Progenitor cell of endocrine pancreas (in vitro differentiated cells): ENCODE measurements around the gene SMARCC1. TPM values are rescaled to one million over a fixed set of nuclear protein-coding genes. Genes with fewer than 3 reads are reported as not detected.
A peak's percentile ranks its signal among the peaks of the same experiment; 100 is the strongest.

Experiments used
- DNase-seq: peaks from one replicate; pipeline ENCODE4 v3.0.0; 2021; ENCODE audit warnings: low spot score; ENCODE audit not compliant: unreplicated experiment
- H3K27ac Mint-ChIP-seq: 2 replicates; pipeline ENCODE4 v1.8.0; 2021; ENCODE audit warnings: mild to moderate bottlenecking, moderate library complexity, mixed read lengths
- H3K27me3 Mint-ChIP-seq: 2 replicates; pipeline ENCODE4 v1.8.0; 2021; ENCODE audit warnings: mixed read lengths
- H3K36me3 Mint-ChIP-seq: 2 replicates; pipeline ENCODE4 v1.8.0; 2022; ENCODE audit warnings: mixed read lengths; ENCODE audit not compliant: insufficient read depth
- H3K4me1 Mint-ChIP-seq: 2 replicates; pipeline ENCODE4 v1.8.0; 2021; ENCODE audit warnings: low read depth, mixed read lengths
- H3K4me3 Mint-ChIP-seq: 2 replicates; pipeline ENCODE4 v1.8.0; 2021; ENCODE audit warnings: low read depth, mild to moderate bottlenecking, moderate library complexity, mixed read lengths
- H3K9me3 Mint-ChIP-seq: 2 replicates; pipeline ENCODE4 v1.8.0; 2021; ENCODE audit warnings: low read depth, mixed read lengths
- CTCF ChIP-seq: fragments of 200-600 bp; sonication (generic); IDR thresholded peaks from one replicate; pipeline ENCODE4 v1.5.0; 2021; ENCODE audit warnings: antibody characterized with exemption, mild to moderate bottlenecking; ENCODE audit not compliant: unreplicated experiment
- total RNA-seq: library from RNA; stranded (reverse); gene quantifications from 2 replicates; pipeline ENCODE4 v1.2.1, GENCODE V29; 2021

The SMARCC1 gene
- total RNA-seq, 1 donor from 2014 or later, result 257 TPM

- TF ChIP-seq CTCF, result no peak
- Mint-ChIP-seq H3K4me1 (peaks cover 14% of the 10 kb centered on the region), H3K9me3 (no peaks in the 10 kb centered on the region), H3K27ac (no peak overlapping the region), H3K4me3 (no peak overlapping the region), H3K36me3 (peaks cover 31% of the 10 kb centered on the region), H3K27me3 (no peaks in the 10 kb centered on the region)
- no peak for DNase-seq
Measured at GRCh38 chr3:47669026-47669749, 112.5 kb downstream of the SMARCC1 start.

- no peak for TF ChIP-seq CTCF
- Mint-ChIP-seq H3K4me3 (no peak overlapping the region), H3K36me3 (peaks cover 20% of the 10 kb centered on the region), H3K27me3 (no peaks in the 10 kb centered on the region), H3K27ac (peak overlapping the region; percentile 29), H3K4me1 (peaks cover 14% of the 10 kb centered on the region), H3K9me3 (no peaks in the 10 kb centered on the region)
- no peak for DNase-seq
Measured at GRCh38 chr3:47666118-47666517, 115.6 kb downstream of the SMARCC1 start.

DNA sequence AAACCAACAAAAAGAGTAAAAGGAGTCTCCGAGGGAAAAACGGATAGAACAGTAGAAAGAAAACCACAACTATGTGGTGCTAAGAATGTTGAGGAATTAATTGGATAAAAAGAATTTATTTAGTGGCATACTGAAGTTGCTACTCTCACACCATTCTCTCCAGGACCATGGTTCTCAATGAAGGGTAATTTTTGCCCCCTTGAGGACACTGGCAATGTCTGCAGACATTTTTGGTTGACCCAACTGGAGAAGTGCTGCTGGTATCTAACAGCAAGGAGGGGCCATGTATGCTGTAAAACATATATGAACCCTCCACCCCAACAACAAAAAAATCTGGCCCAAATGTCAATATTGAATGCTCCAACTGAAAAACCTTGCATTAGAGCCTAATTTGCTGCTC, 117.2 kb downstream of the SMARCC1 start:
- peaks cover 27% of the 10 kb centered on the region for H3K36me3 Mint-ChIP-seq
- H3K4me1 Mint-ChIP-seq, result peaks cover 14% of the 10 kb centered on the region
- H3K4me3 Mint-ChIP-seq, result no peak overlapping the region
- H3K27me3 Mint-ChIP-seq, result no peaks in the 10 kb centered on the region
- peak; percentile 35 for TF ChIP-seq CTCF
- no peak for DNase-seq
- H3K9me3 Mint-ChIP-seq, result no peaks in the 10 kb centered on the region
- H3K27ac Mint-ChIP-seq, result peak overlapping the region; percentile 56

- no peak overlapping the region for H3K4me3 Mint-ChIP-seq
- H3K4me1 Mint-ChIP-seq, result peaks cover 14% of the 10 kb centered on the region
- no peak for TF ChIP-seq CTCF
- H3K27ac Mint-ChIP-seq, result peak overlapping the region; percentile 56
- H3K9me3 Mint-ChIP-seq, result no peaks in the 10 kb centered on the region
- peaks cover 30% of the 10 kb centered on the region for H3K36me3 Mint-ChIP-seq
- no peak for DNase-seq
- H3K27me3 Mint-ChIP-seq, result no peaks in the 10 kb centered on the region
Measured at GRCh38 chr3:47663630-47664240, 118.0 kb downstream of the SMARCC1 start.

GRCh38 chr3:47661121-47661752, 120.5 kb downstream of the SMARCC1 start:
- H3K27ac Mint-ChIP-seq, result peak overlapping the region; percentile 78
- H3K27me3 Mint-ChIP-seq, result no peaks in the 10 kb centered on the region
- peaks cover 7% of the 10 kb centered on the region for H3K4me1 Mint-ChIP-seq
- H3K4me3 Mint-ChIP-seq, result no peak overlapping the region
- DNase-seq, result no peak
- H3K9me3 Mint-ChIP-seq, result peaks cover 6% of the 10 kb centered on the region
- no peak for TF ChIP-seq CTCF
- peaks cover 47% of the 10 kb centered on the region for H3K36me3 Mint-ChIP-seq
